AML-193 (cell line): Measurements from ENCODE around the gene NDUFB10.

Source experiments
- DNase-seq, 2 experiments: peaks; one replicate each; lab custom pipeline; 2025; lab: John Stamatoyannopoulos, UW

Gene NDUFB10

GRCh38 chr16:1971796-1972489, 12.6 kb downstream of the NDUFB10 start, which contains the start of gene TBL3:
Gene TBL3 (plus strand): TSS chr16:1972053. CDS start chr16:1972165, 112 bp downstream.
- DNase-seq: peak; percentile 76 to 86

GRCh38 chr16:1972490-1972877, 13.1 kb downstream of the NDUFB10 start:
- no peak for DNase-seq

- no peak for DNase-seq
Measured at GRCh38 chr16:1973461-1974156, 14.3 kb downstream of the NDUFB10 start.

GRCh38 chr16:1974157-1975070, 15.1 kb downstream of the NDUFB10 start:
- DNase-seq: no peak

GRCh38 chr16:1975432-1976215, 16.3 kb downstream of the NDUFB10 start:
- no peak for DNase-seq

GRCh38 chr16:1976216-1976520, 16.8 kb downstream of the NDUFB10 start:
- no peak for DNase-seq

- no peak for DNase-seq
Measured at GRCh38 chr16:1976951-1977874, 17.9 kb downstream of the NDUFB10 start.

- no peak for DNase-seq
Measured at GRCh38 chr16:1977875-1978268, 18.5 kb downstream of the NDUFB10 start.

- no peak for DNase-seq
Measured at GRCh38 chr16:1978476-1979120, 19.3 kb downstream of the NDUFB10 start.

- DNase-seq: no peak
Measured at GRCh38 chr16:1979271-1980029, 20.1 kb downstream of the NDUFB10 start.

GRCh38 chr16:1980030-1980769, 20.9 kb downstream of the NDUFB10 start:
- no peak for DNase-seq

- DNase-seq: no peak
Measured at GRCh38 chr16:1980770-1981087, 21.4 kb downstream of the NDUFB10 start.

GRCh38 chr16:1981398-1981836, 22.1 kb downstream of the NDUFB10 start, which contains the start of gene NOXO1:
Gene NOXO1 (minus strand): TSS chr16:1981469. CDS start chr16:1981179, 290 bp downstream.
- DNase-seq: no peak

GRCh38 chr16:1982013-1982433, 22.7 kb downstream of the NDUFB10 start:
- DNase-seq: no peak

- no peak for DNase-seq
Measured at GRCh38 chr16:1982991-1983543, 23.7 kb downstream of the NDUFB10 start.

- DNase-seq: peak; percentile 83 to 91
Measured at GRCh38 chr16:1983544-1984346, 24.4 kb downstream of the NDUFB10 start, which contains the start of gene GFER. Gene GFER (plus strand): TSS chr16:1984193. CDS start chr16:1984219, 26 bp downstream.
